ENCODE results near the gene RECQL5.
"Not testable (repeated sequence)": the region's sequence is repeated elsewhere in the genome, so short reads cannot be mapped to it uniquely, and the experiment has no call there.

RECQL5 gene

DNA sequence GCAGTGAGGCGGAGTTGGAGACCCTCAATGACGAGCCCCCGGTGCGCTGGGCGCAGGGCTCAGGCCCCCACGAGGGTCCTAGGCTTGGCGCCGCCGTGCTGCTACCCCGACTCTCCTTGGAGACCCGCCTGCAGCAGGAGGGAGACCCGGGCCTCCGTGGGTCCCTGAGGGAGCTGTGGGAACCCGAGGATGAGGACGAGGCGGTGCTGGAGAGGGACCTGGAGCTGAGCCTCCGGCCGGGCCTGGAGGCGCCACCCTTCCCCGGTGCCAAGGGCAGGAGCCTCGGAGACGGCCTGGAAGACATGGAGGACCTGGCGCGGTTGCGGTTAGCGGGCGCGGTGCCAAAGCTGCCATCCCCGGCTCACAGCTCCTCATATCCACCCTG, 77.0 kb downstream of the RECQL5 start:
- DNase-seq = no peak

DNA sequence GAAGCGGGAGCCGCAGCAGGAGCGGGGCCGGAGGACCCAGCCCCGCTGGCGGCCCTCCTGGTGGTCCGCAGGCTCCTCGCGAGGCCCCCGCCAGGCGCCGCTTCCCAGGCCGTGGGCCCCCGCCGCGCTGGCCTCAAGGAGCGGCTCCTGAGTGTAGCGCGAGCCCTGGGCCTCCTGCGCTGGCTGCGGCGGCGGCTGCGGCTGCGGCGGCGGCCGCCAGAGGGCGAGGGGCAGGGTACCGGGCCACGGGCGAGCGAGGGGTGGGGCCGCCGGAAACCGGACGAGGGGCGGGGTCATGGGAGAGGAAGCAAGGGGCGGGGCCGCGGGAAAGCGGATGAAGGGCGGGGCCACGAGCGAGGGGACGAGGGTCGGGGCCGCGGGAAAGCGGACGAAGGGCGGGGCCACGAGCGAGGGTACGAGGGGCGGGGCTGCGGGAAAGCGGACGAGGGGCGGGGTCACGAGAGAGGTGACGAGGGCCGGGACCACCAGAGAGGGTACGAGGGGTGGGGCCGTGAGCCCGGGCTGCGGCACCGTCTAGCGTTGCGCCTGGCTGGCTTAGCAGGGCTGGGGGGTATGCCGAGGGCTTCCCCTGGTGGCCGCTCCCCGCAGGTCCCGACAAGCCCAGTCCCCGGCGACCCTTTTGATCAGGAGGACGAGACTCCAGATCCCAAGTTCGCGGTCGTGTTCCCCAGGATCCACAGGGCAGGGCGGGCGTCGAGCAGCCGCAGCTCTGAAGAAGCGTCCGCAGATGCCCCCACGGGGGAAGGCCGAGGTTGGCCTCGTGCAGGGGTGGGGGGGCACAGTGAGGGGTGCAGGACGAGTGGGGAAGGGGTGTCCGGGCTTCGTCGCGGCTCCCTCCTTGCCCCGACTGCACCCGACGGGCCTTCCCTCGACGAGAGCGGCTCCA, 77.7 kb downstream of the RECQL5 start:
- DNase-seq = peak in 1 of 2 experiments; percentile 23

DNA sequence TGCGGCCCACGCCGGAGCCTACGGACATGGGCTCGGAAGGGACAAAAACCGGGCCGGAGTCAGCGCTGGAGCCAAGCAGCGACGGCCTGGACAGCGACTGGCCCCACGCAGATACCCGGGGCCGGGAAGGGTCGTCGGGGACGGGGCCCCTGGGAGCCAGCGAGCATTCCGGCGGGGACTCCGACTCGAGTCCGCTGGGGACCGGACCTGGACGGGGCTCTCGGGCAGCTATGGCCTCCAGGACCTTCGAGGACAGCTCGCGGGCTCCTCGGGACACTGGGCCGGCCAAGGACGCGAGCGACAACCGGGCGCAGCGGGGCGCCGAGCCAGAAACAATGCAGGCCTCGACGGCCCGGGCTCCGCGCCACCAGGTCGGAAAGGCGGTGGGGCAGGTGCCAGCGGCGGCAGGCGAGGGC, 78.3 kb downstream of the RECQL5 start:
- DNase-seq = no peak

DNA sequence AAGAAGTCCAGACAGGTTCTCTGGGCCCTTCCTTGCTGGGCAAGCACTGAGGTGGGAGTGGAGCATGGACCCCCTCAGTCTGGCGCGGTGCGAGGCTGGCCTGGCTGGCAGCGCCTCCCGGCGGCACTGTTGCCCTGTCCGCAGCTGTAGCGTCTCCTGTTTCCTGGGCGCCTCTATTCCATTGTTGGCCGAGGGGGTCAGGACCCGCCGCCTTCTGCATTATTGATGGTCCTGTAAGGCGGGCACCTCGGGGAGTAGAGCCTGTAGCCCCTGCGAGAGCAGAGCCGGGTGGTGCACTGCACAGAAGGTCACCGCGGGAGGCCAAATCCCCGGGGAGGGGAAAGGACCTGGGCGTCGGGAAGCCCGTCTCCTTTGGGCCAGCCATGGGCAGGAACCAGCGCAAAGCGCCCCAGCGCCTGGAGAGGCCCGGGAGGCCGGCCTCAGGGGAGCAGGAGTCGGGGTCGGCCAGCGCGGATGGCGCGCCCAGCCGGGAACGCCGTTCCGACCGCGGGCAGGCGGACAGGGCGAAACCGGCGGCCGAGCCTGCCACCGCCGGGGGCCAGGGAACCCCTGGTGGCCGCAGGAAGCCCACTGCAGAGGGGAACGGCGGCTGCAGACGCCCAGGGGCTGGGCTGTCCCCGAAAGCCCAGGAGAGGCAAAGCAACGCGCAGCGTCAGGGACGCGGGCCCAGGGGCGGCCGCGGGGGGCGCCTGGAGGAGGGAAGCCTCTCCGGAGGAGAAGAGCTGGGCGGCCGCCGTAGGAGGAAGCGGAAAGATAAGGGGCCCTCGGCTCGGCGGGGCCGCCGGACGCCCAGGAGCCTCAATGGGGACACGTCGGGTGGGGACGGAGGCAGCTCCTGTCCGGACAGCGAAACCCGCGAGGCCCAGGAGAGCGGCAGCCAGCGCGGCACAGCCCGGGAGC, 79.0 kb downstream of the RECQL5 start, which contains the start of gene MYO15B:
MYO15B (plus strand) TSS at position 126 of the 921 bp plus-strand sequence; CDS start at position 384, 258 bp downstream.
- DNase-seq = no peak

DNA sequence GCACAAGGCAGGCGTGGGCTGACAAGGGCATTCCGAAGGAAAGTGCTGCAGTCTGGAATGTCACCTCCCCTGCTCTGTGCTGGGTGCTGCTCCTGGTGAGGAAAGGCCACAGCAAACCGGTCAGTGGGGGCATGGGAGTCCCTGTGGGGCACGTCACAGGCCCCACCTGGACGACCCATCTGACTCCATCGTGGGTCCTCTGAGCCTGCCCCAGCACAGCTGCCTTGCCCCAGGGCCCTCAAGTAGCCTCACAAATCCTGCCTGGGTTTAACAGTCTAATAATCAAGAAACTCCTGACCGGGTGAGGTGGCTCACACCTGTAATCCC, 82.1 kb downstream of the RECQL5 start:
- no peak for DNase-seq

DNA sequence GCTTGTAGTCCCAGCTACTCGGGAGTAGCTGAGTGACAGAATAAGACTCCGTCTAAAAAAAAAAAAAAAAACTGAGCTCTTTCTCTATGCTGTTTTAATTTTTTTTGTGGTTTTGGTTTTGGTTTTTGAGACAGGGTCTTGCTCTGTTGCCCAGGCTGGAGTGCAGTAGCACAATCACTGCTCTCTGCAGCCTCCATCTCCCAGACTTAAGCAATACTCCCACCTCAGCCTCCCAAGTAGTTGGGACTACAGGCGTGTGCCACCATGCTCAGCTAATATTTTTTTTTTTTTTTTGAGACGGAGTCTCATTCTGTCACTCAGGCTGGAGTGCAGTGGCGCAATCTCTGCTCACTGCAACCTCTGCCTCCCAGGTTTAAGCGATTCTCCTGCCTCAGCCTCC, 83.8 kb downstream of the RECQL5 start:
- DNase-seq = not testable (repeated sequence)

DNA sequence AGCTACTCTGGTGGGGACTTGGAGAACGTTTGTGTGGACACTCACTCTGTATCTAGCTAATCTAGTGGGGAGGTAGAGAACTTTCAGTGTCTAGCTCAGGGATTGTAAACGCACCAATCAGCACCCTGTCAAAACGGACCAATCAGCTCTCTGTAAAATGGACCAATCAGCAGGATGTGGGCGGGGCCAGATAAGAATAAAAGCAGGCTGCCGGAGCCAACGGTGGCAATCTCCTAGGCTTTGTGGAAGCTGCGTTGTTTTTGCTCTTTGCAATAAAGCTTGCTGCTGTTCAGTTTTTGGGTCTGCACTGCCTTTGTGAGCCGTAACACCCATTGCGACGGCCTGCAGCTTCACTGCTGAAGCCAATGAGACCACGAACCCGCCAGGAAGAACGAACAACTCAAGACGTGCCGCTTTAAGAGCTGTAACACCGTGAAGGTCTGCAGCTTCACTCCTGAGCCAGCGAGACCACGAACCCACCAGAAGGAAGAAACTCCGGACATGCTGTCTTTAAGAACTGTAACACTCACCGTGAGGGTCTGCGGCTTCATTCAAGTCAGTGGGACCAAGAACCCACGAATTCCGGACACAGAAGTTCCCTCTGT, 85.7 kb downstream of the RECQL5 start:
- not testable (repeated sequence) for DNase-seq

All from cerebellar nuclear complex (tissue), 1 donor.